Colonic mucosa (tissue), 4 donors: ENCODE results near the gene RASD1. TPM values are rescaled to one million over a fixed set of nuclear protein-coding genes. Genes with fewer than 3 reads are reported as not detected.

Experiments used
- DNase-seq: peaks from one replicate; pipeline ENCODE4 v3.0.0-alpha.2; 2020
- H3K27ac ChIP-seq: fragments of 200-600 bp; one replicate; pipeline ENCODE4 v1.8.0; 2021
- H3K27me3 ChIP-seq: fragments of 200-600 bp; one replicate; pipeline ENCODE4 v1.8.0; 2021
- H3K36me3 ChIP-seq: fragments of 200-600 bp; one replicate; pipeline ENCODE4 v1.8.0; 2021
- H3K4me1 ChIP-seq: fragments of 200-600 bp; one replicate; pipeline ENCODE4 v1.8.0; 2021; ENCODE audit warnings: mild to moderate bottlenecking
- H3K4me3 ChIP-seq: fragments of 200-600 bp; one replicate; pipeline ENCODE4 v1.8.0; 2021
- H3K9ac ChIP-seq, 2 donors: one replicate each; pipeline ENCODE4 v1.7.0; 2013; ENCODE audit warnings: control low read depth in 2 of 2, low read depth in 2 of 2, low read length in 2 of 2
- H3K9me3 ChIP-seq: fragments of 200-600 bp; one replicate; pipeline ENCODE4 v1.8.0; 2021
- intact Hi-C: fragments of 100-400 bp; cut with DNase I; formaldehyde crosslinking; loops from one replicate; pipeline ENCODE4 v1.14.1; 2022
- total RNA-seq, 2 donors: library from RNA; stranded (reverse); fragmentation: NEBNext Ultra II Directional in 1 of 2; extraction: Animal tissue kit (Norgen Biotek cat#: 25700) in 1 of 2; gene quantifications; one replicate each; pipeline ENCODE4 v1.2.1, GENCODE V29; 2021
- TF ChIP-seq, protein P1 (sequence below): fragments of 200-600 bp; IDR thresholded peaks from one replicate; pipeline ENCODE4 v1.8.0; 2022; ENCODE audit warnings: antibody characterized with exemption, mild to moderate bottlenecking
- donor health status: healthy.
- donor health status: DM: no; HTN: no; CAD: no.
- donor health status: DM: no; HTN: no; CAD: no.

RASD1 gene
- total RNA-seq, 2 donors from 2014 or later: 21.6 to 24.9 TPM

DNA sequence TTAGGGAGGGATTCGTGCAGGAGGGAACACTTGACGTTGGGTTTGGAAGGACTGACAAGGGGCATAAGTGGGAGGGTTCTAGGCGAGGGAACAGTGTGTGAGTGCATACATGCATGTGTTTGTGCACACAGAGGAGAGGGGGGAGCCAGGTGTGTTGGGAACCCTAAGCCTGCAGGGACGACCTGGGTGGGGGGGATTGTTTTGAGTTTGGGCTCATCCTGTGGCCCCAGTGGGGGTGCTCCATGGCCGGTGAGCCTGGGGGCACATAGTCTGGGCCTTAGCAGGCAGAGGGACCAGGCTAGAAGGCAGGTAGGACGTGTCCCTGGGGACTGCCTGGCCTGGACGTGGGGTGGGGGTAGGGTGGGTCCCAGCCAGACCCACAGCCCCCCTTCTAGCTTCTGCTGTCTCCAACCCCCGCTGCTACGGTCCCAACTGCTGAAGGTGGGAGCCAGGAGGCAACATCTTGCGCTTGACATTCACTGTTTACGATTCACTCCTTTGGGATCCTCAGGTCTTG is 11.9 kb upstream of the RASD1 start:
- no peak for DNase-seq
- intact Hi-C loops: no loop called here
- no peak overlapping the region for H3K27ac ChIP-seq

DNA sequence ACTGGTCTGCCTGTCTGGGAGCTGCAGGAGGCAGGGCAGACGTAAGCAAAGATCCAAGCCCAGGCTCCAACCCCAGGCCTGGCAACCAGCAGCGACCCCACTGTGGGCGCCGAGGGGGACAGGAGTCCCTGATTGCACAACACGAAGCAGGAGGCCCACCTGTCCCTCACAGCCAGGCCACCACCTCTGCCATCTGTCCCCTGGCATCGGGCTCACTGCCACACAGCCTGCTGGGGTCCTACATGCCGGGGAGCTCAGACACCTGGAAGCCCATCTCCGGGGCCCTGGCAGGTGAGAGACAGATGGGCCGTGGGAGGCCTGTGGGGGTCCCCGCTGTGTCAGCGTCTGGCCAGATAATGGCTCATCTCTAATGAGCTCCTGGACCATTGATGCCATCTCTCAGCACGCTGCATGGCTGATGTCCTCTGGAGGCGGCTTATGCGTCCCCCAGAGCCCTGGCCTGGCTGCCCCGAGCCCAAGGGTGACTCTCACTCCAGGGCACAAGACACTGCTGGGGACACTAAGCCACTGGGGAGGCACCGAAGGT is 11.3 kb upstream of the RASD1 start:
- TF ChIP-seq, protein P1, sequence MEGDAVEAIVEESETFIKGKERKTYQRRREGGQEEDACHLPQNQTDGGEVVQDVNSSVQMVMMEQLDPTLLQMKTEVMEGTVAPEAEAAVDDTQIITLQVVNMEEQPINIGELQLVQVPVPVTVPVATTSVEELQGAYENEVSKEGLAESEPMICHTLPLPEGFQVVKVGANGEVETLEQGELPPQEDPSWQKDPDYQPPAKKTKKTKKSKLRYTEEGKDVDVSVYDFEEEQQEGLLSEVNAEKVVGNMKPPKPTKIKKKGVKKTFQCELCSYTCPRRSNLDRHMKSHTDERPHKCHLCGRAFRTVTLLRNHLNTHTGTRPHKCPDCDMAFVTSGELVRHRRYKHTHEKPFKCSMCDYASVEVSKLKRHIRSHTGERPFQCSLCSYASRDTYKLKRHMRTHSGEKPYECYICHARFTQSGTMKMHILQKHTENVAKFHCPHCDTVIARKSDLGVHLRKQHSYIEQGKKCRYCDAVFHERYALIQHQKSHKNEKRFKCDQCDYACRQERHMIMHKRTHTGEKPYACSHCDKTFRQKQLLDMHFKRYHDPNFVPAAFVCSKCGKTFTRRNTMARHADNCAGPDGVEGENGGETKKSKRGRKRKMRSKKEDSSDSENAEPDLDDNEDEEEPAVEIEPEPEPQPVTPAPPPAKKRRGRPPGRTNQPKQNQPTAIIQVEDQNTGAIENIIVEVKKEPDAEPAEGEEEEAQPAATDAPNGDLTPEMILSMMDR: no peak
- Histone ChIP-seq H3K4me3 (no peak overlapping the region), H3K36me3 (no peaks in the 10 kb centered on the region), H3K9me3 (no peaks in the 10 kb centered on the region), H3K4me1 (no peaks in the 10 kb centered on the region), H3K27me3 (no peaks in the 10 kb centered on the region), H3K27ac (no peak overlapping the region), H3K9ac (no peak overlapping the region)
- intact Hi-C loops: no loop called here
- DNase-seq: no peak

More for the DNA sequence above, 11.9 kb upstream of the RASD1 start:
- Histone ChIP-seq H3K27me3 (no peaks in the 10 kb centered on the region), H3K4me1 (no peaks in the 10 kb centered on the region), H3K4me3 (no peak overlapping the region), H3K9ac (no peak overlapping the region), H3K36me3 (no peaks in the 10 kb centered on the region), H3K9me3 (no peaks in the 10 kb centered on the region)
- TF ChIP-seq, protein P1: no peak

DNA sequence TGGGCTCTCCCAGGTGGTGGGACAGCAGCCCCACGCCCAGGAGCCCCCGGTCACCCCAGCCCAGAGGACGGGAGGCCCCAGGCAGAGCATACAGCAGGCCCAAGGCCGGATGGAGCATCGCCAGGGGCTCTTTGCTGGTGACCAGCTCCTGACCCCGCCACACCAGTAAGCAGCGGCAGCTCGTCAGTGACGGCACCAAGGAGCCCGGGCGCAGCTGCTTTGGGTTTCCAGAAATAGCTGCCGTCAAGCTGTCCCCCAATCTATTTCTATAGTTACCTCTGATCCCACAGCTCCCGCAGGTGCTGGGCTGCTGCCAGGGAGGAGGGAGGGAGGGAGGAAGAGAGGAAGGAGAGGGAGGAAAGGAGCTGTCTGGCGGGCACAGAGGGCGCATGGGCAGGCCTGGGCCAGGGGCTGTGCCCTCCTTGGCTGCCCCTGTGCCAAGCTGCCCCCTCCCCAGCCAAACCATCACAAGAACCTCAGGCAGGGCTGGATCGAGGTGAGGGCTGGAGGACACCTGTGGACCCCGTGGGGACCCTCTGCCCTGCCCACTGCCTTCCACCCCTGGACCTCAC is 10.8 kb upstream of the RASD1 start:
- Histone ChIP-seq H3K36me3 (no peaks in the 10 kb centered on the region), H3K9me3 (no peaks in the 10 kb centered on the region), H3K9ac (no peak overlapping the region), H3K4me3 (no peak overlapping the region), H3K27ac (no peak overlapping the region), H3K27me3 (no peaks in the 10 kb centered on the region), H3K4me1 (no peaks in the 10 kb centered on the region)
- intact Hi-C loops: no loop called here
- TF ChIP-seq, protein P1: no peak
- peak; percentile 41 for DNase-seq

DNA sequence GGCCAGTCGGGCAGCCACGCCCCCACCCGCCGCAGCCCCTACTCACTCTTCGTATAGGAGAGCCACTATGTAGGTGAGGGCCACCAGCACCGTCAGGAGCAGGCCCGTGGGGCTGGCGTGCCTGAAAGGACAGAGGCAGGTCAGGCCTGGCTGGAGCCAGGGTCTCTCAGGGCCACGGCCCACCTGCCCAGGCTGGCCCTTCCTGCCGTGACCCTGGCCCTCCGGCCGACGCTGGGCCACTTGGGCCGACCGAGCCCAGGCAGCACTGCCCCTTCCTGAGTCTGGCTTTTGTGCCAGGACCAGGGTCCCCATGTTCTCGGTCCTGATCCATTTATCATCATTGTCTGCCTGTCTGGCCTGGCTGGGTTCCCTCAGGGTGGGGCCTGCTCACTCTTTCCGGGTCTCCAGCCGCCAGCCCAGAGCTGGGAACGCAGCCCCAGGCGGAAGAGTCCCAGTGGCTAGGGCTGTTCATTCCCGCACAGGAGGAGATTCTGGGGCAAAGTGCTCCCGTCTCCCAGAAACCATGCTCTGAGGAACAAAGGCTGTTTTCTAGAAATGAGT is 10.1 kb upstream of the RASD1 start:
- H3K27me3 ChIP-seq: no peaks in the 10 kb centered on the region
- H3K9ac ChIP-seq: no peak overlapping the region
- H3K36me3 ChIP-seq: no peaks in the 10 kb centered on the region
- no peak overlapping the region for H3K27ac ChIP-seq
- H3K4me1 ChIP-seq: no peaks in the 10 kb centered on the region
- TF ChIP-seq, protein P1: no peak
- H3K9me3 ChIP-seq: no peaks in the 10 kb centered on the region
- intact Hi-C loops: no loop called here
- peak; percentile 42 for DNase-seq
- H3K4me3 ChIP-seq: no peak overlapping the region

DNA sequence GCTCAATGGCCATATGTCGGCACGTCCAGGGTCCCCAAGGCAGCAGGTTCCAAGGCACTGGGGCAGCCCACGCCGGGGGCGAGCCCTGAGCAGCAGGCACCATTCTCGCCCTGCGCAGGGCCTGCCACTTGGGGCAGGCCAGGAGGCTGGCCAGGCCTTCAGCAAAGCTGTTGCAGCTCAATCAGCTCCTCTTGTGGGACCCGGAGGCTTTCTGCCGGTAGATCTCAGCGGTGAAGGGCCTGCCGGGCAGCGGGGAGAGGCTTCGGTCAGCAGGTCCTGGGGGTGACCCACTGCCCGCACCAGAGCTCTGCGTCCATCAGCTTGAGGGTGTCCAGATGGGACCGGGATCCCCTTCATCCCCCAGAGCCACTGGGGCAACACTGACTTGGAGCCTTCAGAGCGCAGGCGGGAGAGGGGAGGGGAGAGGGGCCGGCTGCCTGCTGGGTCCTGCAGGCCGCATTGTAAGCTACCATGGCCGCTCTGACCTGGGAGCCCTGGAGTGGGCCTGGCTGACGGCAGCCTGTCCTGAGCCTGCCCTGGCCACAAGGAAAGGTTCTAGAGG is 9.5 kb upstream of the RASD1 start:
- intact Hi-C loops: no loop called here
- H3K4me1 ChIP-seq: no peaks in the 10 kb centered on the region
- H3K4me3 ChIP-seq: no peak overlapping the region
- no peak overlapping the region for H3K9ac ChIP-seq
- DNase-seq: no peak
- no peak overlapping the region for H3K27ac ChIP-seq
- H3K27me3 ChIP-seq: no peaks in the 10 kb centered on the region
- TF ChIP-seq, protein P1: no peak
- H3K9me3 ChIP-seq: no peaks in the 10 kb centered on the region
- no peaks in the 10 kb centered on the region for H3K36me3 ChIP-seq
